ENCODE results near the gene GPR153. TPM values are rescaled to one million over a fixed set of nuclear protein-coding genes. Genes with fewer than 3 reads are reported as not detected.
A peak's percentile ranks its signal among the peaks of the same experiment; 100 is the strongest.

The GPR153 gene
- total RNA-seq, 4 donors from 2014 or later: 5.6 to 12.3 (median 10.2) TPM

- H3K36me3 ChIP-seq: peaks cover 0 to 8% (median 0%) of the 10 kb centered on the region in 3 donors
- no peak overlapping the region for H3K4me3 ChIP-seq
- no peaks in the 10 kb centered on the region for H3K9me3 ChIP-seq
- WGBS, 2 donors: 64 to 88% methylated on average over 2 to 6 of the region's 13 CpGs
- peaks cover 3 to 26% (median 12%) of the 10 kb centered on the region in 3 donors for H3K4me1 ChIP-seq
- H3K27ac ChIP-seq: peak overlapping the region in 1 of 4 donors; percentile 1
- intact Hi-C loops (cut with DNase I): no loop called here
- H3K27me3 ChIP-seq: no peaks in the 10 kb centered on the region
- DNase-seq: no peak
- no peak for TF ChIP-seq CTCF (IDR thresholded peaks at IDR 0.05)
- TF ChIP-seq POLR2A (IDR thresholded peaks at IDR 0.05): no peak
Observed at GRCh38 chr1:6287029-6287428, 26.1 kb upstream of the GPR153 start.

DNA sequence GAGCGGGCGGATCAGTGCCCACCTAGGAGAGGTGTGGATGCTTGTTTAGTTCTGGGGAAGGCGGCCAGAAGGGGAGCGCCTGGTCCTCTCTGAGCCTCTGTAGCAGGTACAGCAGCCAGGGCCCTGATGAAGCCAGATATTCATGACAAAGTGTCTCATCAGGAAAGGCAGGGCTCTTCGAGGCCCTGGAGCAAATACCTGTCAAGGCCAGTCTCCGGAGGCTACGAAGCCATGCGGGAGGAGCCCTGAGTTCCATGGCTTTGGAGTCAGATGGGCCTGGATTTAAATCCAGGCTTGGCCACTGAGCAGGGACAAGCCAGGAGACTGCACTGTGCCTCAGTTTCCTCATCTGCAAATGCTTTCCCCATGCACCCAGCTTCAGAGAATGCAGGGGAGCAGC is 25.4 kb upstream of the GPR153 start:
- 78% methylated on average over 8 of the region's 8 CpGs; no CpG with 5 or more reads in 1 of the 2 donors for WGBS, 2 donors
- H3K9me3 ChIP-seq: no peaks in the 10 kb centered on the region
- intact Hi-C loops (cut with DNase I): no loop called here
- H3K4me1 ChIP-seq: peaks cover 3 to 21% (median 10%) of the 10 kb centered on the region in 3 donors
- H3K4me3 ChIP-seq: no peak overlapping the region
- no peak overlapping the region for H3K27ac ChIP-seq
- H3K27me3 ChIP-seq: no peaks in the 10 kb centered on the region
- TF ChIP-seq CTCF (IDR thresholded peaks at IDR 0.05) (no peak), POLR2A (IDR thresholded peaks at IDR 0.05) (no peak)
- DNase-seq: no peak
- H3K36me3 ChIP-seq: peaks cover 0 to under 1% (median 0%) of the 10 kb centered on the region in 3 donors

DNA sequence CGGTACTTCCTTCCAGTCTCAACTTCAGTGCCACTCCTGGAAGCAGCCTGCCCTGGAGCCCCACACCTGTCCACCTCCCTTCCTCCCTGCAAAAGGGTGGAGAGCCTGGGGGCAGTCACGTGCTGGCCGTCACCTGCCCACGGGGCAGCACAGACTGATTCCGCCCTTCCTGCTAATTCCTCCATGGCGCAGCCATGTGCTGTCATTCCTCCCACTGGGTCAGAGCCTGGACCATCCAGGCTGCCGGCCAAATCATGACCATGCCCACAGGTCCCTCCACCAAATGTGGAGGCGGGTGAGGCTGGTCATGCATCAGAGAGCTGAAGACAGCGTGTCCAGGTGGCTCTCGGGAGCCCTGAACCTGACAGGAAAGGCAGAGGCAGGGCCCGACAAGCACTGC is 24.4 kb upstream of the GPR153 start:
- intact Hi-C loops (cut with DNase I): no loop called here
- no peaks in the 10 kb centered on the region for H3K9me3 ChIP-seq
- peaks cover 0 to 6% (median 0%) of the 10 kb centered on the region in 3 donors for H3K36me3 ChIP-seq
- WGBS, 2 donors: 100% methylated on average over 4 of the region's 11 CpGs; no CpG with 5 or more reads in 1 of the 2 donors
- H3K4me1 ChIP-seq: peaks cover 3 to 21% (median 10%) of the 10 kb centered on the region in 3 donors
- no peaks in the 10 kb centered on the region for H3K27me3 ChIP-seq
- H3K4me3 ChIP-seq: no peak overlapping the region
- H3K27ac ChIP-seq: no peak overlapping the region
- no peak for TF ChIP-seq POLR2A (IDR thresholded peaks at IDR 0.05)
- no peak for TF ChIP-seq CTCF (IDR thresholded peaks at IDR 0.05)
- no peak for DNase-seq

DNA sequence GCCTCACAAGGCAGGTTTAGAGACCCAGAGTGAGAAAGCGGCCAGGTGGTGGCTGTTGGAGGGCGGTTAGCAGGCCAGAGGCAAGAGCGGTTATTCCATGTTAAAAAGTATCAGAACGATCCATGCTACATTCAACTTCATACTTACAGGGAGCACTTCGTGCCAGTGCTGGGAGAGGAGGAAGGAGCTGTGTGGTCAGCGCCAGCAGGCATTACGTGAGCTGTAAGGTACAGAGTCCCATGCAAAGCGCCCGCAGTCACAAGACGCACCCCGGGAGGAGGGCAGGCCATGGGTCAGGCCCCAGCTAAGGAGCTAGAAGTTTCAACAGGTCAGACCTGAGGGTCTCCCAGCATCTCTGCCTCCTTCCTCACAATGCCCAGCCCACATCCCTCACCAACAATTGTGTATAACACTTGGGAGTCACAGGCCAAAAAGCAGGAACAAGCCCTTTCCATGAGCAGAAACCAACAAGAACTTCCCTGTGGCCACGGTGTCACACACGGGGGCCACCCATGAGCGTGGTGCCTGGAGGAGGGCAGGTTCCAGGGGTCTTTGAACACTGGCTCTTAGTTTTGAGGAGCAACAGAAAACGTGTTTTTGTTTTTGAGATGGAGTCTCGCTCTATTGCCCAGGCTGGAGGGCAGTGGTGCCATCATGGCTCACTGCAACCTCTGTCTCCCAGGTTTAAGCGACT is 21.8 kb upstream of the GPR153 start:
- Histone ChIP-seq H3K9me3 (no peaks in the 10 kb centered on the region), H3K36me3 (peaks cover 0 to 17% (median 0%) of the 10 kb centered on the region in 3 donors), H3K27ac (no peak overlapping the region), H3K4me1 (peaks cover 0 to 8% (median 3%) of the 10 kb centered on the region in 3 donors), H3K27me3 (no peaks in the 10 kb centered on the region), H3K4me3 (no peak overlapping the region)
- 89 to 96% methylated on average over 10 to 14 of the region's 17 CpGs for WGBS, 2 donors
- intact Hi-C loops (cut with DNase I): no loop called here
- TF ChIP-seq POLR2A (IDR thresholded peaks at IDR 0.05): no peak
- TF ChIP-seq CTCF (IDR thresholded peaks at IDR 0.05): no peak
- no peak for DNase-seq

- no peaks in the 10 kb centered on the region for H3K9me3 ChIP-seq
- H3K4me1 ChIP-seq: peaks cover 0 to 4% (median 0%) of the 10 kb centered on the region in 3 donors
- H3K4me3 ChIP-seq: no peak overlapping the region
- H3K36me3 ChIP-seq: peaks cover 0 to 17% (median 0%) of the 10 kb centered on the region in 3 donors
- no peak for TF ChIP-seq POLR2A (IDR thresholded peaks at IDR 0.05)
- no peak for TF ChIP-seq CTCF (IDR thresholded peaks at IDR 0.05)
- intact Hi-C loops (cut with DNase I): no loop called here
- peak overlapping the region in 2 of 4 donors; percentile 36 to 49 for H3K27ac ChIP-seq
- H3K27me3 ChIP-seq: no peaks in the 10 kb centered on the region
- 68 to 81% methylated on average over 9 to 13 of the region's 19 CpGs for WGBS, 2 donors
- DNase-seq: no peak
Observed at GRCh38 chr1:6281511-6282402, 20.9 kb upstream of the GPR153 start.
